Panc1 (cell line): ENCODE results near the gene CATSPERB. TPM values are rescaled to one million over a fixed set of nuclear protein-coding genes. Genes with fewer than 3 reads are reported as not detected.

Source experiments
- ATAC-seq: fragments of 200-7000 bp; cut with Tn5 transposase; 2 replicates; pipeline ENCODE4 v1.9.1; 2020; ENCODE audit warnings: mild to moderate bottlenecking, moderate library complexity
- BruUV-seq: library from RNA; stranded (reverse); fragments of 400-500 nt; replicated peaks from 2 replicates; lab custom pipeline; 2021; lab: Mats Ljungman, UMichigan
- CTCF ChIA-PET: fragments of 300-600 bp; sonication (Branson Sonifier 250); formaldehyde crosslinking; loops from one replicate; lab custom pipeline; 2022; ENCODE audit warnings: antibody characterized with exemption; lab: Charles Lee
- POLR2A ChIA-PET: fragments of 300-600 bp; sonication (Branson Sonifier 250); formaldehyde crosslinking; loops from one replicate; lab custom pipeline; 2022; ENCODE audit warnings: antibody characterized with exemption; lab: Charles Lee
- DNase-seq: peaks from one replicate; pipeline ENCODE4 v3.0.0-alpha.2; 2010; ENCODE audit warnings: low read depth, low spot score
- H3K27ac ChIP-seq: 2 replicates; pipeline ENCODE4 v1.5.1; 2011; ENCODE audit warnings: mild to moderate bottlenecking, low read length, inconsistent platforms
- H3K27me3 ChIP-seq: fragments of 200-500 bp; sonication (Bioruptor generic); 2 replicates; pipeline ENCODE4 v1.6.0; 2014; ENCODE audit warnings: low read length, inconsistent platforms; ENCODE audit not compliant: control insufficient read depth, insufficient read depth
- H3K36me3 ChIP-seq: fragments of 200-500 bp; sonication (Bioruptor generic); 2 replicates; pipeline ENCODE4 v1.5.1; 2014; ENCODE audit warnings: inconsistent platforms, mild to moderate bottlenecking, low read length, moderate library complexity; ENCODE audit not compliant: control insufficient read depth, insufficient read depth
- H3K4me1 ChIP-seq: 2 replicates; pipeline ENCODE4 v1.5.1; 2011; ENCODE audit warnings: inconsistent platforms, mild to moderate bottlenecking, low read length, moderate library complexity; ENCODE audit not compliant: control insufficient read depth, insufficient read depth
- H3K4me3 ChIP-seq, 2 experiments: 2 replicates each; pipeline ENCODE4 v1.5.1; 2011 to 2012; ENCODE audit warnings: low read depth in 2 of 2, low read length in 2 of 2, mild to moderate bottlenecking in 2 of 2, inconsistent platforms in 1 of 2, moderate library complexity in 1 of 2
- H3K9me3 ChIP-seq: fragments of 200-500 bp; sonication (Bioruptor generic); 2 replicates; pipeline ENCODE4 v1.5.1; 2014; ENCODE audit warnings: low read depth, mild to moderate bottlenecking, inconsistent platforms, low read length, moderate library complexity; ENCODE audit not compliant: control insufficient read depth, insufficient read depth
- POLR2AphosphoS5 ChIP-seq: IDR thresholded peaks from 2 replicates; pipeline ENCODE4 v1.6.1; 2012; ENCODE audit warnings: mild to moderate bottlenecking, low read depth, low read length, moderate library complexity
- SIN3A ChIP-seq: IDR thresholded peaks from 2 replicates; pipeline ENCODE4 v1.6.1; 2012; ENCODE audit warnings: low read depth, mild to moderate bottlenecking, low read length, moderate library complexity, borderline replicate concordance; ENCODE audit not compliant: insufficient read depth
- TCF7L2 ChIP-seq: IDR thresholded peaks from 2 replicates; pipeline ENCODE4 v1.6.1; 2011; ENCODE audit warnings: mild to moderate bottlenecking, low read depth, low read length, inconsistent platforms
- in situ Hi-C: cut with HindIII; loops from 2 replicates; pipeline ENCODE4 v1.10.0; 2016; ENCODE audit warnings: low sequenced_read_pairs, low pct_unique_long_range_greater_than_20kb
- intact Hi-C: fragments of 100-400 bp; cut with micrococcal nuclease; formaldehyde crosslinking; loops from one replicate; pipeline ENCODE4 v1.10.0; 2022; ENCODE audit not compliant: unreplicated experiment
- total RNA-seq: library from RNA; stranded (reverse); gene quantifications from one replicate; pipeline ENCODE4 v1.2.1, GENCODE V29; 2021; ENCODE audit not compliant: unreplicated experiment
- TF ChIP-seq, protein P1 (sequence below), 2 experiments: IDR thresholded peaks; 2 replicates each; pipeline ENCODE4 v1.6.1; 2011 to 2012; ENCODE audit warnings: low read depth in 2 of 2, control low read depth in 1 of 2, low read length in 1 of 2, mild to moderate bottlenecking in 1 of 2, moderate library complexity in 1 of 2; ENCODE audit not compliant: insufficient read depth in 1 of 2
- TF ChIP-seq, protein P2 (sequence below): fragments of 450-650 bp; IDR thresholded peaks from 2 replicates; pipeline ENCODE4 v1.5.1; 2017; ENCODE audit warnings: mild to moderate bottlenecking

Gene CATSPERB
- total RNA-seq, 1 experiment from 2014 or later: not detected

GRCh38 chr14:91649930-91650329, 82.0 kb downstream of the CATSPERB start:
- ChIA-PET CTCF (no interaction called here), POLR2A (no interaction called here)
- no peak overlapping the region for H3K27ac ChIP-seq
- no TSS peak for BruUV-seq
- no peak for DNase-seq
- intact Hi-C loops: loop anchor here (5.0 kb wide), 1 partner anchor 262 kb away; no protein-coding TSS in a partner anchor
- TF ChIP-seq, protein P1, sequence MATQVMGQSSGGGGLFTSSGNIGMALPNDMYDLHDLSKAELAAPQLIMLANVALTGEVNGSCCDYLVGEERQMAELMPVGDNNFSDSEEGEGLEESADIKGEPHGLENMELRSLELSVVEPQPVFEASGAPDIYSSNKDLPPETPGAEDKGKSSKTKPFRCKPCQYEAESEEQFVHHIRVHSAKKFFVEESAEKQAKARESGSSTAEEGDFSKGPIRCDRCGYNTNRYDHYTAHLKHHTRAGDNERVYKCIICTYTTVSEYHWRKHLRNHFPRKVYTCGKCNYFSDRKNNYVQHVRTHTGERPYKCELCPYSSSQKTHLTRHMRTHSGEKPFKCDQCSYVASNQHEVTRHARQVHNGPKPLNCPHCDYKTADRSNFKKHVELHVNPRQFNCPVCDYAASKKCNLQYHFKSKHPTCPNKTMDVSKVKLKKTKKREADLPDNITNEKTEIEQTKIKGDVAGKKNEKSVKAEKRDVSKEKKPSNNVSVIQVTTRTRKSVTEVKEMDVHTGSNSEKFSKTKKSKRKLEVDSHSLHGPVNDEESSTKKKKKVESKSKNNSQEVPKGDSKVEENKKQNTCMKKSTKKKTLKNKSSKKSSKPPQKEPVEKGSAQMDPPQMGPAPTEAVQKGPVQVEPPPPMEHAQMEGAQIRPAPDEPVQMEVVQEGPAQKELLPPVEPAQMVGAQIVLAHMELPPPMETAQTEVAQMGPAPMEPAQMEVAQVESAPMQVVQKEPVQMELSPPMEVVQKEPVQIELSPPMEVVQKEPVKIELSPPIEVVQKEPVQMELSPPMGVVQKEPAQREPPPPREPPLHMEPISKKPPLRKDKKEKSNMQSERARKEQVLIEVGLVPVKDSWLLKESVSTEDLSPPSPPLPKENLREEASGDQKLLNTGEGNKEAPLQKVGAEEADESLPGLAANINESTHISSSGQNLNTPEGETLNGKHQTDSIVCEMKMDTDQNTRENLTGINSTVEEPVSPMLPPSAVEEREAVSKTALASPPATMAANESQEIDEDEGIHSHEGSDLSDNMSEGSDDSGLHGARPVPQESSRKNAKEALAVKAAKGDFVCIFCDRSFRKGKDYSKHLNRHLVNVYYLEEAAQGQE (IDR thresholded peaks at IDR 0.05; ENCODE audit: insufficient read depth in 1 of 2, low read depth in 2 of 2, low read length in 1 of 2): no peak
- TF ChIP-seq, protein P2, sequence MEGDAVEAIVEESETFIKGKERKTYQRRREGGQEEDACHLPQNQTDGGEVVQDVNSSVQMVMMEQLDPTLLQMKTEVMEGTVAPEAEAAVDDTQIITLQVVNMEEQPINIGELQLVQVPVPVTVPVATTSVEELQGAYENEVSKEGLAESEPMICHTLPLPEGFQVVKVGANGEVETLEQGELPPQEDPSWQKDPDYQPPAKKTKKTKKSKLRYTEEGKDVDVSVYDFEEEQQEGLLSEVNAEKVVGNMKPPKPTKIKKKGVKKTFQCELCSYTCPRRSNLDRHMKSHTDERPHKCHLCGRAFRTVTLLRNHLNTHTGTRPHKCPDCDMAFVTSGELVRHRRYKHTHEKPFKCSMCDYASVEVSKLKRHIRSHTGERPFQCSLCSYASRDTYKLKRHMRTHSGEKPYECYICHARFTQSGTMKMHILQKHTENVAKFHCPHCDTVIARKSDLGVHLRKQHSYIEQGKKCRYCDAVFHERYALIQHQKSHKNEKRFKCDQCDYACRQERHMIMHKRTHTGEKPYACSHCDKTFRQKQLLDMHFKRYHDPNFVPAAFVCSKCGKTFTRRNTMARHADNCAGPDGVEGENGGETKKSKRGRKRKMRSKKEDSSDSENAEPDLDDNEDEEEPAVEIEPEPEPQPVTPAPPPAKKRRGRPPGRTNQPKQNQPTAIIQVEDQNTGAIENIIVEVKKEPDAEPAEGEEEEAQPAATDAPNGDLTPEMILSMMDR: peak; percentile 42; the same call in 1 of the 2 replicates
- TF ChIP-seq POLR2AphosphoS5: no peak
- in situ Hi-C loops: no loop called here
- H3K9me3 ChIP-seq: no peaks in the 10 kb centered on the region
- H3K36me3 ChIP-seq: no peaks in the 10 kb centered on the region
- H3K27me3 ChIP-seq: no peaks in the 10 kb centered on the region
- H3K4me1 ChIP-seq: no peaks in the 10 kb centered on the region
- no peak for ATAC-seq
- H3K4me3 ChIP-seq: no peak overlapping the region

- no TSS peak for BruUV-seq
- TF ChIP-seq POLR2AphosphoS5 (no peak), SIN3A (no peak), TCF7L2 (no peak)
- TF ChIP-seq, protein P2: no peak
- TF ChIP-seq, protein P1 (IDR thresholded peaks at IDR 0.05; ENCODE audit: insufficient read depth in 1 of 2, low read depth in 2 of 2, low read length in 1 of 2): no peak
- DNase-seq (no peak), ATAC-seq (no peak)
- POLR2A ChIA-PET: no interaction called here
- CTCF ChIA-PET: no interaction called here
- in situ Hi-C loops: no loop called here
- no peaks in the 10 kb centered on the region for H3K4me1 ChIP-seq
- H3K36me3 ChIP-seq: no peaks in the 10 kb centered on the region
- H3K27me3 ChIP-seq: no peaks in the 10 kb centered on the region
- no peak overlapping the region for H3K27ac ChIP-seq
- intact Hi-C loops: no loop called here
- H3K4me3 ChIP-seq: no peak overlapping the region
- no peaks in the 10 kb centered on the region for H3K9me3 ChIP-seq
Observed at GRCh38 chr14:91647856-91648255, 84.0 kb downstream of the CATSPERB start.
